ENCODE measurements around the gene CLEC10A.

- TF ChIP-seq POLR2AphosphoS5 (IDR thresholded peaks at IDR 0.05; ENCODE audit: low read depth, low read length) = no peak
- TF ChIP-seq REST (IDR thresholded peaks at IDR 0.05; ENCODE audit: insufficient read depth in 1 of 2, low read depth in 2 of 2, low read length in 2 of 2) = no peak
- no peak for TF ChIP-seq TAF1 (IDR thresholded peaks at IDR 0.05; ENCODE audit: borderline replicate concordance, insufficient read depth, low read length)
- no peak for TF ChIP-seq SIN3A (IDR thresholded peaks at IDR 0.05; ENCODE audit: borderline replicate concordance, insufficient read depth, low read length)
- no peak for TF ChIP-seq FOXP2 (optimal IDR thresholded peaks at IDR 0.05; ENCODE audit: borderline replicate concordance, extremely low read depth, extremely low read length, insufficient read depth)
Observed at GRCh38 chr17:7114241-7114874, 34.3 kb upstream of the CLEC10A start, which contains the start of gene ASGR2.
